Measurements from ENCODE around the gene PFN3.

The PFN3 gene

DNA sequence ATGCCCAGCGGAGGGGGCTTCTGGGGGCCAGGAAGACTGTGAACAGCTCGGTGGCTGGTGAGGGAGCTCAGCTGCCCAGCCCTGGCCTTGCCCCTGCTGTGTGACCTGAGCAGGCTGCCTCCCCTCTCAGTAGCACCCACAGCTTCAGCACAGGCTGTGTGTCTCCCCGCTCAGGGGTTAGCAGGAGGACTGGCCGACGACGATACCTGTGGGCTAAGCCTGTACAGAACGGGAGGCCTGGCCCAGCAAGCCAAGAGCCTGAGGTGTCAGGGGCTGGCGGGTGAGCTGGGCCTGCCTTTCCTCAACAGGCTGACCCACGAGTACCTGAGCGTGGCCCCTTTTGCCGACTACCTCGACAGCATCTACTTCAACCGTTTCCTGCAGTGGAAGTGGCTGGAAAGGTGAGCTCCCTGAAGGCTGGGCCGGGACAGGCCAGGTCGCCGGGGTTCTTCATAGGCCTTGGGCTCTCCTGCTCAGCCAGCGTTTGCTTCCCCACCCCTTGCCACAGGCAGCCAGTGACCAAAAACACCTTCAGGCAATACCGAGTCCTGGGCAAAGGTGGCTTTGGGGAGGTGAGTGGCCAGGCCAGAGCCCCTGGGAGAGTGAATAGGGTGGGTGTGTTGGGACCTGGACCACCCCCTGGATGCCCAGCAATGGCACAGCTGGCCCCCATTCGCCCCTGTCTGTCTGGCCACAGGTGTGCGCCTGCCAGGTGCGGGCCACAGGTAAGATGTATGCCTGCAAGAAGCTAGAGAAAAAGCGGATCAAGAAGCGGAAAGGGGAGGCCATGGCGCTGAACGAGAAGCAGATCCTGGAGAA is 32.6 kb upstream of the PFN3 start:
- Histone ChIP-seq H3K36me3 (ENCODE audit: control insufficient read depth, insufficient read depth, low read length) (no peaks in the 10 kb centered on the region), H3K27ac (no peak overlapping the region)

DNA sequence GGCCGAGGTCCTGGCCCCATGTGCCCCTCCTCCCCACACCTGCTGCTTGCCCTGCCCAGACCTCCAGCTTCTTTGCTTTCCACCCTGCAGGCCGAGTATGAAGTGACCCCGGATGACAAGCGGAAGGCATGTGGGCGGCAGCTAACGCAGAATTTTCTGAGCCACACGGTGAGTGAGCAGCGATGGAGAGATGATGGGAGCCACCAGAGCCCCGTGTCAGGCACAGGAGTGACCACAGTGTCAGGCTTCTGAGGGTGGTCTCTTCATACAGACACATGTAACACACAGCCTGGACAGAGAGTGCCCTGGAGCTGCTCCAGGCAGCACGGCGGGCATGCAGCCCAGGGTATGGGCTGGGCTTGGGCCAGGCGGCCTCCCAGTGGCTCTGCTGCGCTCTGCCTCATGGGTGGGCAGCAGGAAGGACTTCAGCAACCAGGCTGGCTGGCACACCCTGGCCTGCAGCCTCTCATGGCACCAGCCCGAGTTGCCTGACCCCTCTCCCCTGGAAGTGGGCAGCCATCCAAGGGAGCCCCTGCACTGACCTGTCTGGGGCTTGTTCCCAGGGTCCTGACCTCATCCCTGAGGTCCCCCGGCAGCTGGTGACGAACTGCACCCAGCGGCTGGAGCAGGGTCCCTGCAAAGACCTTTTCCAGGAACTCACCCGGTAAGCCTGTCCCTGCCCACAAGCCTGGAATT is 31.8 kb upstream of the PFN3 start:
- TF ChIP-seq, protein P1, sequence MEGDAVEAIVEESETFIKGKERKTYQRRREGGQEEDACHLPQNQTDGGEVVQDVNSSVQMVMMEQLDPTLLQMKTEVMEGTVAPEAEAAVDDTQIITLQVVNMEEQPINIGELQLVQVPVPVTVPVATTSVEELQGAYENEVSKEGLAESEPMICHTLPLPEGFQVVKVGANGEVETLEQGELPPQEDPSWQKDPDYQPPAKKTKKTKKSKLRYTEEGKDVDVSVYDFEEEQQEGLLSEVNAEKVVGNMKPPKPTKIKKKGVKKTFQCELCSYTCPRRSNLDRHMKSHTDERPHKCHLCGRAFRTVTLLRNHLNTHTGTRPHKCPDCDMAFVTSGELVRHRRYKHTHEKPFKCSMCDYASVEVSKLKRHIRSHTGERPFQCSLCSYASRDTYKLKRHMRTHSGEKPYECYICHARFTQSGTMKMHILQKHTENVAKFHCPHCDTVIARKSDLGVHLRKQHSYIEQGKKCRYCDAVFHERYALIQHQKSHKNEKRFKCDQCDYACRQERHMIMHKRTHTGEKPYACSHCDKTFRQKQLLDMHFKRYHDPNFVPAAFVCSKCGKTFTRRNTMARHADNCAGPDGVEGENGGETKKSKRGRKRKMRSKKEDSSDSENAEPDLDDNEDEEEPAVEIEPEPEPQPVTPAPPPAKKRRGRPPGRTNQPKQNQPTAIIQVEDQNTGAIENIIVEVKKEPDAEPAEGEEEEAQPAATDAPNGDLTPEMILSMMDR (IDR thresholded peaks at IDR 0.05), result no peak
- H3K4me2 ChIP-seq (ENCODE audit: low read length), result no peak overlapping the region
- H2AFZ ChIP-seq, result no peak overlapping the region
- no peaks in the 10 kb centered on the region for H3K36me3 ChIP-seq (ENCODE audit: control insufficient read depth, insufficient read depth, low read length)
- peaks cover 6% of the 10 kb centered on the region for H3K4me1 ChIP-seq
- H3K27me3 ChIP-seq (ENCODE audit: control insufficient read depth, insufficient read depth, low read length), result no peaks in the 10 kb centered on the region
- no peak overlapping the region for H3K9ac ChIP-seq
- no peak overlapping the region for H3K27ac ChIP-seq
- no peak overlapping the region for H3K4me3 ChIP-seq (ENCODE audit: low read depth, low read length)
- H3K9me3 ChIP-seq (ENCODE audit: control insufficient read depth, low read length), result no peaks in the 10 kb centered on the region
- no peaks in the 10 kb centered on the region for H3K79me2 ChIP-seq

More for the DNA sequence above, 32.6 kb upstream of the PFN3 start:
- H3K27me3 ChIP-seq (ENCODE audit: control insufficient read depth, insufficient read depth, low read length), result no peaks in the 10 kb centered on the region
- no peaks in the 10 kb centered on the region for H3K4me1 ChIP-seq
- H3K4me3 ChIP-seq (ENCODE audit: low read depth, low read length), result no peak overlapping the region
- no peak overlapping the region for H3K4me2 ChIP-seq (ENCODE audit: low read length)
- TF ChIP-seq, protein P1 (IDR thresholded peaks at IDR 0.05), result no peak
- no peak overlapping the region for H3K9ac ChIP-seq
- H2AFZ ChIP-seq, result no peak overlapping the region
- H3K9me3 ChIP-seq (ENCODE audit: control insufficient read depth, low read length), result no peaks in the 10 kb centered on the region
- H3K79me2 ChIP-seq, result no peaks in the 10 kb centered on the region

- no peak overlapping the region for H3K4me2 ChIP-seq (ENCODE audit: low read length)
- no peak overlapping the region for H3K9ac ChIP-seq
- H3K9me3 ChIP-seq (ENCODE audit: control insufficient read depth, low read length), result no peaks in the 10 kb centered on the region
- H3K79me2 ChIP-seq, result no peaks in the 10 kb centered on the region
- H3K27ac ChIP-seq, result no peak overlapping the region
- H3K27me3 ChIP-seq (ENCODE audit: control insufficient read depth, insufficient read depth, low read length), result no peaks in the 10 kb centered on the region
- H3K4me3 ChIP-seq (ENCODE audit: low read depth, low read length), result no peak overlapping the region
- peaks cover 10% of the 10 kb centered on the region for H3K4me1 ChIP-seq
- H3K36me3 ChIP-seq (ENCODE audit: control insufficient read depth, insufficient read depth, low read length), result no peaks in the 10 kb centered on the region
- no peak overlapping the region for H2AFZ ChIP-seq
- TF ChIP-seq, protein P1 (IDR thresholded peaks at IDR 0.05), result no peak
These were observed 31.1 kb upstream of the PFN3 start for GRCh38 chr5:177431317-177432142.

GRCh38 chr5:177430972-177431316 is 30.5 kb upstream of the PFN3 start:
- Histone ChIP-seq H3K4me3 (ENCODE audit: low read depth, low read length) (no peak overlapping the region), H3K79me2 (no peaks in the 10 kb centered on the region), H3K27ac (no peak overlapping the region), H3K36me3 (ENCODE audit: control insufficient read depth, insufficient read depth, low read length) (no peaks in the 10 kb centered on the region), H3K4me1 (peaks cover 10% of the 10 kb centered on the region), H3K27me3 (ENCODE audit: control insufficient read depth, insufficient read depth, low read length) (no peaks in the 10 kb centered on the region), H3K9me3 (ENCODE audit: control insufficient read depth, low read length) (no peaks in the 10 kb centered on the region), H3K4me2 (ENCODE audit: low read length) (no peak overlapping the region), H3K9ac (no peak overlapping the region), H2AFZ (no peak overlapping the region)
- TF ChIP-seq, protein P1 (IDR thresholded peaks at IDR 0.05), result no peak

Data from parathyroid adenoma (tissue), 2 donors.